Cardiac muscle cell (in vitro differentiated cells and primary cell): Measurements from ENCODE around the gene PDX1. TPM values are rescaled to one million over a fixed set of nuclear protein-coding genes. Genes with fewer than 3 reads are reported as not detected.

Experiments
- DNase-seq, 2 donors: peaks; one replicate each; pipeline versions ENCODE4 v3.0.0 to v3.0.0-alpha.2; 2010 to 2017; ENCODE audit warnings: low read depth in 1 of 2, low spot score in 1 of 2
- H3K27ac ChIP-seq: fragments of 200-600 bp; sonication (generic); 2 replicates; pipeline ENCODE4 v1.5.1; 2016
- H3K27me3 ChIP-seq: fragments of 200-600 bp; sonication (generic); 2 replicates; pipeline ENCODE4 v1.6.0; 2016; ENCODE audit warnings: control low read depth
- H3K36me3 ChIP-seq: fragments of 200-600 bp; sonication (generic); 2 replicates; pipeline ENCODE4 v1.5.1; 2016; ENCODE audit warnings: control low read depth
- H3K4me1 ChIP-seq: fragments of 200-600 bp; sonication (generic); 2 replicates; pipeline ENCODE4 v1.8.1; 2017; ENCODE audit warnings: low read depth, mild to moderate bottlenecking, mixed run types
- H3K4me3 ChIP-seq: fragments of 200-600 bp; sonication (generic); 2 replicates; pipeline ENCODE4 v1.5.1; 2016; ENCODE audit warnings: mild to moderate bottlenecking
- H3K9me3 ChIP-seq: fragments of 200-600 bp; sonication (generic); 2 replicates; pipeline ENCODE4 v1.5.1; 2017; ENCODE audit warnings: low read depth, mild to moderate bottlenecking, control low read depth
- CTCF ChIP-seq: IDR thresholded peaks from 2 replicates; pipeline ENCODE4 v1.5.1; 2012; ENCODE audit warnings: low read depth, mild to moderate bottlenecking, low read length
- polyA plus RNA-seq: library from polyadenylated mRNA; unstranded; fragments of >200 nt; fragmentation: Nextera tagmentation; extraction: Ambion mirVana; gene quantifications from 2 replicates; pipeline ENCODE4 v1.2.1, GENCODE V29; 2016
- total RNA-seq: library from RNA; depleted of rRNA; stranded (reverse); fragments of >200 nt; gene quantifications from 2 replicates; pipeline ENCODE4 v1.2.3, GENCODE V29; 2016

PDX1 gene
- total and polyA plus RNA-seq, 2 experiments from 2014 or later: not detected

GRCh38 chr13:27923794-27924528, 4.2 kb downstream of the PDX1 start:
- no peak for DNase-seq

GRCh38 chr13:27924529-27925141, 4.8 kb downstream of the PDX1 start:
- no peak for TF ChIP-seq CTCF

More at GRCh38 chr13:27923794-27924528, 4.2 kb downstream of the PDX1 start:
- no peak overlapping the region for H3K27ac ChIP-seq
- H3K4me1 ChIP-seq: peaks cover 9% of the 10 kb centered on the region
- peaks cover 100% of the 10 kb centered on the region for H3K27me3 ChIP-seq
- H3K9me3 ChIP-seq: no peaks in the 10 kb centered on the region
- no peak for TF ChIP-seq CTCF
- H3K4me3 ChIP-seq: no peak overlapping the region
- no peaks in the 10 kb centered on the region for H3K36me3 ChIP-seq

GRCh38 chr13:27925220-27925991, 5.6 kb downstream of the PDX1 start:
- Histone ChIP-seq H3K4me1 (peaks cover 3% of the 10 kb centered on the region), H3K4me3 (no peak overlapping the region), H3K27ac (no peak overlapping the region), H3K9me3 (no peaks in the 10 kb centered on the region), H3K36me3 (no peaks in the 10 kb centered on the region), H3K27me3 (peaks cover 100% of the 10 kb centered on the region)
- DNase-seq: no peak
- no peak for TF ChIP-seq CTCF

More at GRCh38 chr13:27924529-27925141, 4.8 kb downstream of the PDX1 start:
- Histone ChIP-seq H3K4me1 (peaks cover 7% of the 10 kb centered on the region), H3K27ac (no peak overlapping the region), H3K36me3 (no peaks in the 10 kb centered on the region), H3K4me3 (no peak overlapping the region), H3K27me3 (peaks cover 100% of the 10 kb centered on the region), H3K9me3 (no peaks in the 10 kb centered on the region)
- no peak for DNase-seq

GRCh38 chr13:27926644-27927434, 7.0 kb downstream of the PDX1 start:
- Histone ChIP-seq H3K4me3 (no peak overlapping the region), H3K27me3 (peaks cover 100% of the 10 kb centered on the region), H3K36me3 (no peaks in the 10 kb centered on the region), H3K27ac (no peak overlapping the region), H3K4me1 (no peaks in the 10 kb centered on the region), H3K9me3 (no peaks in the 10 kb centered on the region)
- DNase-seq: no peak
- no peak for TF ChIP-seq CTCF
